Stimulated activated CD4-positive, alpha-beta T cell treated with anti-CD3 and anti-CD28 coated beads, TNF-alpha, amount 100 ng/mL, for 48 hours (primary cell): ENCODE measurements around the gene BAZ1A.
"Not testable (repeated sequence)": the region's sequence is repeated elsewhere in the genome, so short reads cannot be mapped to it uniquely, and the experiment has no call there.

Experiments
- DNase-seq, 3 donors: peaks; one replicate each; pipeline ENCODE4 v3.0.0-alpha.2; 2020; ENCODE audit warnings: low read depth in 3 of 3

The BAZ1A gene

DNA sequence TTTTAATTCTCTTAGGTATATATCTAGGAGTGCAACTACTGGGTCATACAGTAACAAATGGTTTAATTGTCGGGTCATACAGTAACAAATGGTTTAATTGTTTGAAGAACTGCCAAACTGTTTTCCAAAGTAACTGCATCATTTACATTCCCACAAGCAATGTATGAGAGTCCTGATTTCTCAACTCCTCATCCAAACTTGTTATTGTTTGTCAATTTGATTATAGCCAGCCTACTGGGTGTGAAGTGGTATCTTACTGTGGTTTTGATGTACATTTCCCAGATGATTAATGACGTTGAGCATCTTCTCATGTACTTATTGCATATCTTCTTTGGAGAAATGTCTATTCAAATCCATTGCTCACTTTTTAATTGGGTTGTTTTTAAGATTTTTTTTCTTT is 93.1 kb downstream of the BAZ1A start:
- DNase-seq, result no peak

DNA sequence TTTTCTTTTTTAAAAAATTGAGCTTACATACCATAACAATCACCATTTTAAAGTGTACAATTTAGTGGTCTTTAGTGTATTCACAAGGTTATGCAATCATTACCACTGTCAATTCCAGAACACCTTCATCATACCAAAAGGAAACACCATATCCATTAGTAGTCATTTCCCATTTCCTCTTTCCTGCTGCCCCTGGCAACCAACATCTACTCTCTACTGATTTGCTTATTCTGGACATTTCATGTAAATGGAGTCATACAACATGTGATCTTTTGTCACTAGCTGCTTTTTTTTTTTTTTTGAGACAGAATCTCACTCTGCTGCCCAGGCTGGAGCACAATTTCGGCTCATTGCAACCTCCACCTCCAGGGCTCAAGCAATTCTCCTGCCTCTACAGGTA is 93.9 kb downstream of the BAZ1A start:
- DNase-seq, result no peak

DNA sequence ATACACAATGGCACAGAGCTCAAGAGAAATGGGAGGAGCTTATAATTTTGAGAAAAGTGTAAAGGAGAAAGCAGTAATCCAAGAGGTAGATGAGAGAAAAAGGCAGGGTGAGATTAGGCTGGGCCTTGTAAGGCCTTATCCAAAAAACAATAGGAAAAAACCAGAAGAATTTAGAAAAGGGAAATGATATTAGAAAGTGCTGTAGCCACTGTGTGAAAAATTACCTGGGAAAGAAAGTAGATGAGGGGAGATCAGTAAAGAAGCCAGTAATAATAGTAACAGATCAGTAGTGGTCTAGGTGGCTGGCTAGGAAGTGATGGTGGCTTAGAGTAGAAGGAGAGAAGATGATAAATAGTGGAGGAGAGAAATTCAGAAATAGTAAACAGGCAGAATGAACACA is 94.5 kb downstream of the BAZ1A start:
- no peak for DNase-seq

DNA sequence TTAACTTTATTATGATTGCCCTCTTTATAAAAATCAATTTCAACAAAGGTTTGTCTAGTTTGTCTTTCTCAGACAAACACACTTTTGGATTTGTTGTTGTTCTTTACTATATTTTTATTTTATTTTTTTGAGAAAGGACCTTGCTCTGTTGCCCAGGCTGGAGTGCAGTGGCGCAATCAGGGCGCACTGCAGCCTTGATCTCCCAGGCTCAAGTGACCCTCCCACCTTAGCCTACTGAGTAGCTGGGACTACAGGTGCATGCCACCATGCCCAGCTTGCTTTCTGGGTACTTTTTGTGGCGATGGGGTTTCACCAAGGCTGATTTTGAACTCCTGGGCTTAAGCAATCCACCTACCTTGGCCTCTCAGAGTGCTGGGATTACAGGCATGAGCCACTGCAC is 96.4 kb downstream of the BAZ1A start:
- no peak for DNase-seq

DNA sequence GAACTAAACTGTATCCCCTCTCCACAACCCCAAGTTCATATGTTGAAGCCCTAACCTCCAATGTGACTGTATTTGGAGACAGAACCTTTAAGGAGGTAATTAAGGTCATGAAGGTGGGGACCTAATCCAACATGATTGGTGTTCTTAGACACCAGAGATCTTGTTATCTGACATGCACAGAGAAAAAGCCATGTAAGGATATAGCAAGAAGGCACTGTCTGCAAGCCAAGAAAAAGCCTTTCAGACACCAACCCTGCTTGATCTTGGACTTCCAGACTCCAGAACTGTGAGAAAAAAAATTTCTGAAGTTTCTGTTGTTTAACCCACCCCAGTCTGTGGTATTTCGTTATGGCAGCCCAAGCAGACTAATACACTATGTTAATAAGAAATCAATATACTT is 98.5 kb downstream of the BAZ1A start:
- DNase-seq, result no peak

DNA sequence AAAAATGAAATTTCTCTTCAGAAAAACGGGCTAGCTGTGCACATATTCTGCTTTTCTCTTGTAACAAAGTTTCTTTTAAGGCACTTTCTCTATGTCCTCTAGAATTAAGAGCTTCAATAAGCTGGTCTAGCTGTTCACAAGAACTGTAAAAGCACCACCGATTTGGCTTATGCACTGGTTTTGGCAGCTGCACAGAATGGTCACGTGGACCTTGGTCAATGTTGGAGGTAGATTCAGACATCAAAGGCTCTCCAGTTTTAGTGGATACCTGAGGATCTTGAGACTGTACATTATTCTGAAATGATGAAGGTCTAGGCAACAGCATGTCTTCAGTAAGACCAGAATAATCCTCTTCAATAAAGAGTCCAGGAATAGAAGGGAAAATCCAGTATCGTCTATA is 99.2 kb downstream of the BAZ1A start:
- DNase-seq, result no peak

DNA sequence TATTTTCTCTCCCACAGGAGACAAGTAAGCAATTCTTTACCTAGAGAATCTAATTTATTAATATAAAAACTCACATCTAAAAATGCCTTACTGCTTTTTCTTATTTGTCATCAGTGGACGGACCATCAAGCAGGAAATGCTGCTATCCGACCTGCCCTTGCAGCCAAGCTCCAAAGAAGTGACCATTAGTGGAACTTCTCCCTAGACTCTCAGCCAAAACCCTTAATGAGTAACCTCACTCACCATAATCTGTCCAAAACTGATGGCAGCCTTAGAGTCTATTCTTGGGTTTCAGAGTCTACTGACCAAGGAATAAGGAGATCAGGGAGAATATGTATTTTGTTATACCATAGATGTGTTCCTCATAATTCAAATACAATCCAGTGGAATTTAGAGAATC is 99.8 kb downstream of the BAZ1A start:
- no peak for DNase-seq

DNA sequence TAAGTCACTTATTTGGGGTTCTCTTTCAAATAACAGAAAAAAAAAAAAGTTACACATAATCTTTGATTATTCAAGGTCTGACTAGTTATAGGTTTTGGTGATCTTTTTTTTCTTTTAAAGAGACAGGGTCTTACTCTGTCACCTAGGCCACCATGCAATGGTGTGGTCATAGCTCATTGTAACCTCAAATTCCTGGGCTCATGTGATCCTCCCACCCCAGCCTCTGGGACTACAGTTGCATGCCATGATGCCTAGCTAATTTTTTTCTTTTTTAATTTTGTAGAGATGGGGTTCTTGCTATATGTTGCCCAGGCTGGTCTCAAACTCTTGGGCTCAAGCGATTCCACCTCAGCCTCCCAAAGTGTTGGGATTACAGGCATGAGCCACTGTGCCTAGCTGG is 104.3 kb downstream of the BAZ1A start:
- DNase-seq, result no peak

DNA sequence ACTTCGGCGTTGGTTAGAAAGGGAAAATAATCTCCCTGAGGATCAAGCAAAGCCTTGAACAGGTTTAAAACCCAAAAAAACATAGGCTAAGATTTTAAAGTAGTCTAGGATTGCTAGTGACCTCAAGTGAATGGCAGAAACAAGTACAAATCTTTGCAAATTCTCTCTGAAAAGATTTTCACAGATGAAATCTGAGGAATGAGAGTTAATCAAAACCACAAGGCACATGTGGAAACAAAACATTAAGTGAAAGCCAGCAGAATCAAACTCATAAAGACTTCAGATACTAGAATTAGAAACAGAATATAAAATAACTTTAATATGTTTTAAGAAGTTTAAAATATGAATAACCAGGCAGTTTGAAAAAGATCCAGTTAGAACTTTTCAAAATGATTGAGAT is 108.6 kb downstream of the BAZ1A start:
- no peak for DNase-seq

DNA sequence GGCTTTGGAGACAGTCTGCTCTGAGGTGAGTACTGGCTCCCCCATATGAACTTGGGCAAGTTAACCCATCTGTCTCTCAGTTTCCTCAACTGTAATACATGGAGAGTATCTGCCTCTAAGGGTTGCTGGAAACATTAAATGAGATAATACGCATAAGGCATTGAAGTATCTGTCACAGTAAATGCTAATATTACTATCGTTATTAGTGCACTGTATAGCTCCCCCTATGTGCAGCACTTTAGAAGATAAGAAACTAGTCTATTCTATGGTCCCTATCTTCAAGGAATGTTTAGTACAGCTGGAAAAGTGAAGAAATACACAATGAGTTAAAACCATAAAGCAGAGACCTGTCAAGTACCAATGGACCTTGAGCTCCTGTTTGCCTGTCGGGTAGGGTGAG is 109.1 kb downstream of the BAZ1A start:
- DNase-seq, result no peak

DNA sequence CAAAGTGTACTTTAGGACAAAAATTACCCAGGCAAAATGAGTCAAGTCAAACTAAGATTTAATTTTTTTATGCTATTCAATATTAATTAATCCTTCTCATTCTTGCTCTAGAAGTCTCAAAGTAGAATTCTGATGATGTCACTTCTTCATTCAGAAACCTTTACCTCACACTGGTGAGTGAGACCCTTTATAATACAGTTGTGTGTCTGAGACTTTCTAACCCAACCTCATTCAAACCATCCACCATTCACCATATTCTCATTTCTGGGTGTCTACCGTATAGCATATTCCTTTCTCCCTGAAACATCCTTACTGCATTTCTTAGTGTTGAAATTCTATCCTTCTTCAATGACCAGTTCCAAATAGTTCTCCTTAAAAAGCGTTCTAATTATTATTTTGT is 119.9 kb downstream of the BAZ1A start:
- no peak for DNase-seq

DNA sequence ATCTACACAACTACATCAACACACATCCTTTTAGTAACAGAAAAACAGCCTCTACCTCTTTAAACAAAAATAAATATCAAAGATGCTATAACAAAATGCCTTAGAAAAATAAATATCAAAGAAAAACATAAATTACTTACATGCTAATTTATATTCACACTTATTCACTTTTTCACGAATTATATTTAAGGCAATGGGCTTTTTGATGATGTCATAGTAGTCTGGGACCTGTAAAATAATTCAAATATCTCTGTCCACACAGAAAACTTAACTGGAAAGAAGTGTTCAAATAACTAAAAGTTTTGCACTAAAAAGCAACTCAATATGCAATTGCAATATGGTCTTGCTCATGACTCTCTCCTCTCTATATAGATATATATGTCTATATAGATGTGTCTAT is 120.5 kb downstream of the BAZ1A start:
- DNase-seq, result no peak

DNA sequence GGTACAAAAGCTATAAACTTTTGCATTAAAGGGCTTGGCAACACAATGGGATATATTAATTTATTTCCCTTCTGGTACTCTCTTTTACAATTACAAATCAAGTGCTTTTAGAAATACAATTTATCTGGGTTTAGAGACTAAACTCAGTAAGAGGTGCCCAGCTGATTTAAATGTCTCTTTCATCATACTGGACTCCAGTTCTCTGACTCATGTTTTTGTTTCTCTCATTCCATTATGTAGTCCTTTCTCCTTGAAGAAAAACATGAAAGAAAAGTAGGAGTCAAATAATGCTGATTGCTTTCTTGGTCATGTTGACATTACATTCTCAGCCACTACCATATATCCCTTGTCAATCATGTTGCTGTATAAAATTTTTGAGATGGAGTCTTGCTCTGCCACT is 124.5 kb downstream of the BAZ1A start:
- DNase-seq, result no peak

DNA sequence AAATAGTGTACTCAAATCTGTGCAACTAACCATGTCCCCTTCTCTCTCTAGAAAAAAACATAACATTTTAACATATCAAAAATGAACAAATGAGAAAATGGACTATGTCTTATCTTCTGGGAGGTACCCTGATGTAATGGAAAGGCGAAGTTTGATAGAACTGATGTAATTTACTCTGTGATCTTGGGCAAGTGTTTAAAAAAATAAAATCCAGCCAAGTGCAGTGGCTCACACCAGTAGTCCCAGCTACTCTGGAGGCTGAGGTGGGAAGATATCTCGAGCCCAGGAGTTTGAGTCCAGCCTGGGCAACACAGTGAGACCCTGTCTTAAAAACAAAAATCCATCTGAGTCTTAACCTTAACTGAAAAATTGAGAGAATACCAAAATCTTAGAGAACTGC is 124.9 kb downstream of the BAZ1A start:
- no peak for DNase-seq

DNA sequence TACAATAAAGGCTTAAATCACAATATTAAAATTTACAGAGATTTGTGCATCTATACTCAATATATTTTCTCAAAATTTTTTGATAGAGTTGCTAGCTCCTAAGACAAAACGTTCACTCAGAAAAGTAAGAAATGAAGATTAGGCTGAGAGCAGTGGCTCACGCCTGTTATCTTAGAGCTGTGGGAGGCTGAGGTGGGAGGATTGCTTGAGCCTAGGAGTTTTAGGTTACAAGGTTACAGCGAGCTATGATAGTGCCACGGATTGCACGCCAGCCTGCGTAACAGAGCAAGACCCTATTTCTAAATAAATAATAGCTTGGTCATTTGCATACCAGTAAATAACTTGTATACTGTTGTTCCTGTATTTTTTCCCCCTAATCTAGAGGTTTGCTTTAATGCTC is 125.8 kb downstream of the BAZ1A start:
- DNase-seq, result no peak

DNA sequence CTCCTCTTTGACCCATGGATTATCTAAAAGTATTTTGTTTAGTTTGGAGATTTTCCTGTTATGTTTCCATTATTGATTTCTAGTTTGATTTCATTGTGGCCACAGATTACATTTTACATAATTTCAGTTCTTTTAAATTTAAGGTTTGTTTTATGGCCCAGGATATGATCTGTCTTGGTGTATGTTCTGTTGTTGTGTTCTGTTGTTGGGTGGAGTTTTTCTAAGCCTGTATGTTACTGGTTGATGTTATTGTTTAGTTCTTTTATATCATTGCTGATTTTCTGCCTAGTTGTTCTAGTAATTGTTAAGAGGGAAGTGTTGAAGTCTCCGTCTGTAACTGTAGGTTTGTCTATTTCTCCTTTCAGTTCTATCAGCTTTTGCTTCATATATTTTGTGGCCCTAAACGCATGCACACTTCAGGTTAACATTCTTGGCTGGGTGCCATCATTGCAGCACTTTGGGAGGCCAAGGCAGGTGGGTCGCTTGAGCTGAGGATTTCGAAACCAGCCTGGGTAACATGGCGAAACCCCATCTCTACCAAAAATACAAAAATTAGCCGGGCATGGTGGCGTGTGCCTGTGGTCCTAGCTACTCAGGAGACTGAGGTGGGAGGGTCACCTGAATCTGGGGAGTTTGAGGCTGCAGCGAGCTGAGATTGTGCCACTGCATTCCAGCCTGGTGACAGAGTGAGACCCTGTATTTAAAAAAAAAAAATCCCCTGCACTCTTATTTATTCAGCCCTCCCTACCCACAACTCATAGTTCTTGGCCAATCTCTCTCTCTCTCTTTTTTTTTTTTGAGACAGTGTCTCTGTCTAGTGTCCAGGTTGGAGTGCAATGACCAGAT is 132.7 kb downstream of the BAZ1A start:
- no peak for DNase-seq

DNA sequence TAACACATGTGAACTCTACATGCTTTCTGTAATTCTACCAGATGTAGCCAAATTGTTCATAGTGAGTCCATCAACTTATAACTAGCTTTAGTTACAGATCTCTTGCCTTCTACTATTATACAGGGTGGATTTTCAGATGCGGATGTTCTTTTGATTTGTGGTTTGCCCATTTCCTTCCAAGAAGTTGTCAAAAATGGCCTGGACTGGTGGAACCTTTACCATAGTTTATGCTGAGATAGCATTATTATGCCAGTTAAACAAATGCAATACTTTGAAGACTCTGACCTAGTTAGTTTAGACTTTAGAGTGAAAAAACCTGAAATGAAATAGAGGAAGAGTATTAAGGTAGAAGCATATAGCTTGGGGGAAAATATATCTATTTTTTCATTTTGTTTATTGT is 133.3 kb downstream of the BAZ1A start:
- no peak for DNase-seq

DNA sequence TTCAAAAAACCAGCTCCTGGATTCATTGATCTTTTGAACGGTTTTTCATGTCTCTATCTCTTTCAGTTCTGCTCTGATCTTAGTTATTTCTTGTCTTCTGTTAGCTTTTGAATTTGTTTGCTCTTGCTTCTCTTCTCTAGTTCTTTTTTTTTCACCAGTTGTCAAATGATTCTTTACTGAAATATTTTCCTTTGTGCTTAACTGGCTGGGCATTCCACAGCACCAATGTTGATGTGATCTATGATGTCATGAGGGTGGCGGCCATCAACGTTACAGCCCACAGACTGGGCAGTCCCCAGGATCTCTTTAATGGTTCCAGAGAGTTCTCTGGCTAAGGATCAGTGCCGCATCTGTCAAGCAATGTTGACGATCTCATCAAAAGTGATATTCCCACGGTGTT is 135.0 kb downstream of the BAZ1A start:
- DNase-seq, result not testable (repeated sequence)

DNA sequence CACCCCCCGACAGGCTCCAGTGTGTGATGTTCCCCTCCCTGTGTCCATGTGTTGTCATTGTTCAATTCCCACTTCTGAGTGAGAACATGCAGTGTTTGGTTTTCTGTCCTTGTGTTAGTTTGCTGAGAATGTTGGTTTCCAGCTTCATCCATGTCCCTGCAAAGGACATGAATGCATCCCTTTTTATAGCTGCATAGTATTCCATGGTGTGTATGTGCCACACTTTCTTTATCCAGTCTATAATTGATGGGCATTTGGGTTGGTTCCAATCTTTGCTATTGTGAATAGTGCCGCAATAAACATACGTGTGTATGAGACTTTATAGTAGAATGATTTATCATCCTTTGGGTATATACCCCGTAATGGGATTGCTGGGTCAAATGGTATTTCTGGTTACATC is 138.1 kb downstream of the BAZ1A start:
- DNase-seq, result not testable (repeated sequence)

DNA sequence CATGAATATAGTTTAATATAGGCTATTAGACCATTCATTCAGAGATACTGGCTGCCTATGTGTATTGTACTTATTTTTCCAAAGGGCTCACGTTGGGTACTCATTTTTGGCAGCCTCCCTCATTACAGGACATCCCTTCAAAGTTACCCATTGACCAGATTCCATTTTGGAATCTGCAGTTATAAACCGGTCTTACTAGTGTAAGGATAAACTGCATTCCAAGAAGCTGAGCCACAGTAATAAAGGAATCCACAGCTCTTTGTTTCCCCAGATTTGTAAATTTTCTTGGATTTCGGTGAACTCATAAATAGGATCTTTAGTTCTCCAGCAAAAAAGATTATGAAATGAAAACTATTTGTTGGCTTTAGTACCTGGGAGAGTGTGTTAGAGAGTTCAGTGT is 141.9 kb downstream of the BAZ1A start:
- DNase-seq, result no peak

DNA sequence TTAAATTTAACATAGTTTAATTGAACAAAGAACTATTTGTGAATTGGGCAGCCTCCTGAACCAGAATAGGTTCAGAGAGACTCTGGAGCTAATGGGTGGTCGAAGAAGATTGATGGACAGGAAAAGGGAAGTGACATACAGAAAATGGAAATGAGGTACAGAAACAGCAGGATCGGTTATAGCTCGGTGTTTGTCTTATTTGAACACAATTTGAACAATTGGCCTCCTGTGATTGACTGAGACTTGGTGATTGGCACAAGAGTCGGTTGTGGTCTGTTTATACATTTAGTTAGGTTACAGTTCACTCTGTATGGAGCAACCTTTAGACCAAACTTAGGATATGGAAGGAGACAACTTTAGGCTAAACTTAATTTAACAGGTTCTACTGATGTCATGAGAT is 142.4 kb downstream of the BAZ1A start:
- no peak for DNase-seq

DNA sequence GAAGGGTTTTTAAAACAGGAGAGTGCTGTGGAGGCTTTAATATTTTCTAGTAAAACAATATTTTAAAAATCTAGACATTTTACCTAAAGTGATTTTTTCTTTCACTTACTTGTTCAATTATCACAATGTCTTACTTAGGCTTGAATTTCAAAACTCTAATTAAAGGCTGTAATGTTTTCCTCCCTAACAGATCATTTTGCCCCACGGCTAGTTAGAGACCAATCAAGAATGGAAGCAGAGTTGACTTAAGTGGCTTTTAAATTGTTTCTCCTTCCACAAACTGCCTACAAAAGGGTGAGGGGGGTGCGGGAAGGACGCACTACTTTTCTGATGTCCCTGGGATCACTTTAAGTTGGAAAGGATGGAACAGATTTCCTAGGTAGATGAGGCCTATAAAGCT is 151.3 kb downstream of the BAZ1A start:
- DNase-seq, result no peak

DNA sequence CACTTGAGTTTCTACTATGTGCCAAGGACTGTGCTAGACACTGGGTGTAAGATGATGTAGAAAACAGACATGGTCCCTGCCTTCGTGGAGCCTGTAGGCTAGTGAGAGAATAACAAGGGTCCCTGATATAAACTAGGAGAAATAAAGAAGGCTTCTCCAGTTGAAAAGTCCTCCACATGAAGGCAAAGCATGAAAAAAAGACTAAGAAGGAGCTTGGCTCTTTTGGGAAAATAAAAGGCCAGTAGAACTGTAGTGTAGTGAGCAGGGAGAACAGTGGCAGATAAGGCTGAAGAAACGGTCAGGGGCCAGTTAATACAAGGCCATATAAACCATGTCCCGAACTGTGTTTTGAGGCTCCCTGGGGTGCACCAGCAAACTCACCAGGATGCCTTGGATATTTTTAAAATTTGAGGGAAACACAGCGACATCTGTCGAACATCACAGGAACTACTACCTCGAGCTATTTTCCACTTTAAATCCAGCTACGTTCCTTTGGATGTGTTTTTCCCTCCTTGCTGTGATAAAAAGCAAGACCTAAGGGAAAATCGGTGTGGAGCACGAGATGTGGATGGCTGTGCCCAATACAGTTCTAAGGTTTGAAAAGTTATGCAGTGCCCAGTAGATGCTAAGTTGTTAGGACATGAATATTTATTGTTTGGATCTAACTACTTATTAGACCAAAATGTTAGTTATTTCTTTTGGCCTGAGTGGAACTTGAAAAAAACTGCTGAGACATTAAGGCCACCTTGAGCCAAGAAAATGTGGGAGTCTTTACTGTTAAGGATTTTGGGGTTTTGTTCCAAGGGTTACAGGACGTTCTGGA is 152.2 kb downstream of the BAZ1A start:
- DNase-seq, result peak in 1 of 3 donors; percentile 5
